Measurements from ENCODE around the gene ULK1. TPM values are rescaled to one million over a fixed set of nuclear protein-coding genes. Genes with fewer than 3 reads are reported as not detected.
"Not testable (repeated sequence)": the region's sequence is repeated elsewhere in the genome, so short reads cannot be mapped to it uniquely, and the experiment has no call there.

ULK1 gene
- total and polyA plus RNA-seq, 2 donors from 2014 or later: 11.4 to 33.4 TPM

- Histone ChIP-seq H3K36me3 (ENCODE audit: control insufficient read depth in 2 of 3, insufficient read depth in 3 of 3, low read length in 3 of 3) (no peaks in the 10 kb centered on the region), H3K9me3 (ENCODE audit: control insufficient read depth in 2 of 3, insufficient read depth in 1 of 3, low read length in 3 of 3) (peaks cover 0 to 3% (median 0%) of the 10 kb centered on the region in 3 donors), H3K27me3 (ENCODE audit: control insufficient read depth, insufficient read depth, low read length) (no peaks in the 10 kb centered on the region), H3K27ac (ENCODE audit: low read depth in 2 of 2, low read length in 2 of 2) (no peak overlapping the region), H3K9ac (ENCODE audit: low read length in 3 of 3) (no peak overlapping the region), H3K4me3 (ENCODE audit: low read length in 3 of 3) (no peak overlapping the region), H3K4me1 (ENCODE audit: control insufficient read depth in 2 of 3, insufficient read depth in 2 of 3, low read depth in 1 of 3, low read length in 3 of 3) (no peaks in the 10 kb centered on the region)
- FAIRE-seq (no peak), DNase-seq (peak in 1 of 5 donors; percentile 42)
- intact Hi-C loops (cut with DNase I): no loop called here
- TF ChIP-seq CTCF (IDR thresholded peaks at IDR 0.05; ENCODE audit: borderline replicate concordance, extremely low read depth, insufficient read depth): no peak
These were observed 10.9 kb upstream of the ULK1 start for GRCh38 chr12:131883521-131883900.

DNA sequence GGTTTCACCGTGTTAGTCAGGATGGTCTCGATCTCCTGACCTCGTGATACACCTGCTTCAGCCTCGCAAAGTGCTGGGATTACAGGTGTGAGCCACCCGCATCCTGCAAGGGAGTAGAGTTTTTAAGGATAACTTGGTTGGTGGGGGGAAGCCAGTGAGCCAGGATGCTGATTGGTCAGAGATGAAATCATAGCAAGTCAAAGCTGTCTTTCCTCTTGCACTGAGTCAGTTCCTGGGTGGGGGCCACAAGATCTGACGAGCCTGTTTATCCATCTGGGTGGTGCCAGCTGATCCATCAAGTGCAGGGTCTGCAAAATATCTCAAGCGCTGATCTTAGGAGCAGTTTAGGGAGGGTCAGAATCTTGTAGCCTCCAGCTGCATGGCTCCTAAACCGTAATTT, 9.3 kb upstream of the ULK1 start:
- peak in 1 of 5 donors; percentile 10 for DNase-seq
- H3K27me3 ChIP-seq (ENCODE audit: control insufficient read depth, insufficient read depth, low read length); H3K27ac ChIP-seq (ENCODE audit: low read depth in 2 of 2, low read length in 2 of 2); H3K4me3 ChIP-seq (ENCODE audit: low read length in 3 of 3); H3K4me1 ChIP-seq (ENCODE audit: control insufficient read depth in 2 of 3, insufficient read depth in 2 of 3, low read depth in 1 of 3, low read length in 3 of 3); H3K9ac ChIP-seq (ENCODE audit: low read length in 3 of 3); FAIRE-seq; H3K9me3 ChIP-seq (ENCODE audit: control insufficient read depth in 2 of 3, insufficient read depth in 1 of 3, low read length in 3 of 3); H3K36me3 ChIP-seq (ENCODE audit: control insufficient read depth in 2 of 3, insufficient read depth in 3 of 3, low read length in 3 of 3); intact Hi-C loops (cut with DNase I): not testable (repeated sequence)

- no peak for FAIRE-seq
- Histone ChIP-seq H3K27me3 (ENCODE audit: control insufficient read depth, insufficient read depth, low read length) (no peaks in the 10 kb centered on the region), H3K36me3 (ENCODE audit: control insufficient read depth in 2 of 3, insufficient read depth in 3 of 3, low read length in 3 of 3) (no peaks in the 10 kb centered on the region), H3K9me3 (ENCODE audit: control insufficient read depth in 2 of 3, insufficient read depth in 1 of 3, low read length in 3 of 3) (peaks cover 0 to 3% (median 0%) of the 10 kb centered on the region in 3 donors), H3K9ac (ENCODE audit: low read length in 3 of 3) (no peak overlapping the region), H3K4me3 (ENCODE audit: low read length in 3 of 3) (no peak overlapping the region), H3K27ac (ENCODE audit: low read depth in 2 of 2, low read length in 2 of 2) (no peak overlapping the region), H3K4me1 (ENCODE audit: control insufficient read depth in 2 of 3, insufficient read depth in 2 of 3, low read depth in 1 of 3, low read length in 3 of 3) (no peaks in the 10 kb centered on the region)
- DNase-seq: no peak
- TF ChIP-seq CTCF (IDR thresholded peaks at IDR 0.05; ENCODE audit: borderline replicate concordance, extremely low read depth, insufficient read depth): no peak
- intact Hi-C loops (cut with DNase I): no loop called here
These were observed 8.8 kb upstream of the ULK1 start for GRCh38 chr12:131885543-131886057.

GRCh38 chr12:131891722-131892121, 2.7 kb upstream of the ULK1 start:
- H3K27ac ChIP-seq (ENCODE audit: low read depth in 2 of 2, low read length in 2 of 2); H3K9ac ChIP-seq (ENCODE audit: low read length in 3 of 3); H3K9me3 ChIP-seq (ENCODE audit: control insufficient read depth in 2 of 3, insufficient read depth in 1 of 3, low read length in 3 of 3); H3K4me1 ChIP-seq (ENCODE audit: control insufficient read depth in 2 of 3, insufficient read depth in 2 of 3, low read depth in 1 of 3, low read length in 3 of 3); H3K4me3 ChIP-seq (ENCODE audit: low read length in 3 of 3); H3K36me3 ChIP-seq (ENCODE audit: control insufficient read depth in 2 of 3, insufficient read depth in 3 of 3, low read length in 3 of 3); intact Hi-C loops (cut with DNase I); H3K27me3 ChIP-seq (ENCODE audit: control insufficient read depth, insufficient read depth, low read length); FAIRE-seq; DNase-seq: not testable (repeated sequence)
